Stomach (tissue), 4 donors: Measurements from ENCODE around the gene PDE4D.

ENCODE experiments used
- EP300 ChIP-seq: sonication (generic); formaldehyde crosslinking; IDR thresholded peaks from one replicate; pipeline ENCODE4 v1.6.1; 2017; ENCODE audit warnings: antibody characterized with exemption
- POLR2A ChIP-seq, 4 donors: fragments of 450-650 bp; IDR thresholded peaks; one replicate each; pipeline ENCODE4 v1.6.1; 2016; ENCODE audit warnings: antibody characterized with exemption in 4 of 4, control low read depth in 2 of 4, mild to moderate bottlenecking in 1 of 4, moderate library complexity in 1 of 4
- TF ChIP-seq, protein P1 (sequence below), 7 experiments: fragments of 450-650 bp in 4 of 7; fragments of 200-600 bp in 3 of 7; sonication (generic) in 3 of 7; IDR thresholded peaks; one replicate each; pipeline ENCODE4 v1.5.1; 2016 to 2019; ENCODE audit warnings: antibody characterized with exemption in 7 of 7, control low read depth in 2 of 7, mild to moderate bottlenecking in 1 of 7

DNA sequence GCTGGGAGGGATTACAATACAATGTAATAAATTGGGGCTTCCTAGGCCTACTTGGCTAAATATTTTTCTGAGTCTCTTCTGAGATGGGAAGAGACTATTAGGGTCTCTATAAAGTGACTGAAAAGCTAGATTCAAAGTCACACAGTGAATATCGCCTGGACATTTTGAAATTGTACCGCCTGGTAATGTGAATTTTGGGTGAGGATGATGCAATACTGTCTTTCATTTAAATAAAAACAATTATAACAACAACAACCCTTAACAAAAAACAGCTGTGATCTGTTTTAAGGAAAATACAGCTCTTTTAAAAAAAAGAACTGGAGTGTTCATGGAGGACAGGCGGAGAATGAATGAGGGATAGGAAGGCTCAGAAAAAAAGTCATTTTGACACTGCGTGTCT, 695.6 kb downstream of the PDE4D start:
- TF ChIP-seq, protein P1, sequence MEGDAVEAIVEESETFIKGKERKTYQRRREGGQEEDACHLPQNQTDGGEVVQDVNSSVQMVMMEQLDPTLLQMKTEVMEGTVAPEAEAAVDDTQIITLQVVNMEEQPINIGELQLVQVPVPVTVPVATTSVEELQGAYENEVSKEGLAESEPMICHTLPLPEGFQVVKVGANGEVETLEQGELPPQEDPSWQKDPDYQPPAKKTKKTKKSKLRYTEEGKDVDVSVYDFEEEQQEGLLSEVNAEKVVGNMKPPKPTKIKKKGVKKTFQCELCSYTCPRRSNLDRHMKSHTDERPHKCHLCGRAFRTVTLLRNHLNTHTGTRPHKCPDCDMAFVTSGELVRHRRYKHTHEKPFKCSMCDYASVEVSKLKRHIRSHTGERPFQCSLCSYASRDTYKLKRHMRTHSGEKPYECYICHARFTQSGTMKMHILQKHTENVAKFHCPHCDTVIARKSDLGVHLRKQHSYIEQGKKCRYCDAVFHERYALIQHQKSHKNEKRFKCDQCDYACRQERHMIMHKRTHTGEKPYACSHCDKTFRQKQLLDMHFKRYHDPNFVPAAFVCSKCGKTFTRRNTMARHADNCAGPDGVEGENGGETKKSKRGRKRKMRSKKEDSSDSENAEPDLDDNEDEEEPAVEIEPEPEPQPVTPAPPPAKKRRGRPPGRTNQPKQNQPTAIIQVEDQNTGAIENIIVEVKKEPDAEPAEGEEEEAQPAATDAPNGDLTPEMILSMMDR (IDR thresholded peaks at IDR 0.05) = no peak
- TF ChIP-seq EP300 = no peak
- no peak for TF ChIP-seq POLR2A (IDR thresholded peaks at IDR 0.05)
